GM12892 (cell line): Measurements from ENCODE around the gene MTCH1.

Experiments used
- POLR2A ChIP-seq: IDR thresholded peaks from 2 replicates; pipeline ENCODE4 v1.6.1; 2011; ENCODE audit warnings: low read depth, low read length, control low read depth
- POLR2AphosphoS5 ChIP-seq: IDR thresholded peaks from 2 replicates; pipeline ENCODE4 v1.6.1; 2011; ENCODE audit warnings: low read depth, low read length, control low read depth
- TAF1 ChIP-seq: IDR thresholded peaks from 2 replicates; pipeline ENCODE4 v1.6.1; 2011; ENCODE audit warnings: low read depth, mild to moderate bottlenecking, control low read depth, low read length, borderline replicate concordance

GRCh38 chr6:37014667-37015066 is 28.7 kb upstream of the MTCH1 start:
- TF ChIP-seq POLR2A: no peak
- TF ChIP-seq POLR2AphosphoS5: no peak
- no peak for TF ChIP-seq TAF1
